HG02610 (cell line): ENCODE results near the gene DTNA.

Source experiments
- ATAC-seq: cut with Tn5 transposase; IDR thresholded peaks from one replicate; pipeline ENCODE4 v1.9.1; 2021; ENCODE audit warnings: mild to moderate bottlenecking, moderate library complexity; ENCODE audit not compliant: unreplicated experiment

The DTNA gene

GRCh38 chr18:34847408-34847807, 137.3 kb downstream of the DTNA start:
- no peak for ATAC-seq

- no peak for ATAC-seq
Measured at GRCh38 chr18:34848156-34848555, 138.1 kb downstream of the DTNA start.

- ATAC-seq = no peak
Measured at GRCh38 chr18:34848695-34849094, 138.6 kb downstream of the DTNA start.

GRCh38 chr18:34857320-34857719, 147.2 kb downstream of the DTNA start:
- no peak for ATAC-seq

- ATAC-seq = no peak
Measured at GRCh38 chr18:34858188-34858587, 148.1 kb downstream of the DTNA start.

- no peak for ATAC-seq
Measured at GRCh38 chr18:34859496-34859895, 149.4 kb downstream of the DTNA start.

GRCh38 chr18:34862561-34862960, 152.5 kb downstream of the DTNA start:
- ATAC-seq = no peak

- no peak for ATAC-seq
Measured at GRCh38 chr18:34863702-34864101, 153.6 kb downstream of the DTNA start.

- ATAC-seq = no peak
Measured at GRCh38 chr18:34864836-34865497, 154.9 kb downstream of the DTNA start.

- no peak for ATAC-seq
Measured at GRCh38 chr18:34866310-34866709, 156.2 kb downstream of the DTNA start.

- ATAC-seq = no peak
Measured at GRCh38 chr18:34866739-34867138, 156.6 kb downstream of the DTNA start.

GRCh38 chr18:34867520-34867919, 157.4 kb downstream of the DTNA start:
- no peak for ATAC-seq

GRCh38 chr18:34870555-34871310, 160.6 kb downstream of the DTNA start:
- ATAC-seq = no peak

- ATAC-seq = no peak
Measured at GRCh38 chr18:34871435-34871834, 161.3 kb downstream of the DTNA start.

- no peak for ATAC-seq
Measured at GRCh38 chr18:34872066-34872465, 162.0 kb downstream of the DTNA start.

GRCh38 chr18:34873986-34874580, 164.0 kb downstream of the DTNA start:
- no peak for ATAC-seq

GRCh38 chr18:34875150-34875549, 165.1 kb downstream of the DTNA start:
- no peak for ATAC-seq

- ATAC-seq = no peak
Measured at GRCh38 chr18:34880403-34880802, 170.3 kb downstream of the DTNA start.

- ATAC-seq = no peak
Measured at GRCh38 chr18:34880882-34881834, 171.1 kb downstream of the DTNA start.

- no peak for ATAC-seq
Measured at GRCh38 chr18:34884436-34884835, 174.3 kb downstream of the DTNA start.

GRCh38 chr18:34886177-34886576, 176.1 kb downstream of the DTNA start:
- no peak for ATAC-seq
